H9 (cell line): ENCODE data around the gene EIF3K. TPM values are rescaled to one million over a fixed set of nuclear protein-coding genes. Genes with fewer than 3 reads are reported as not detected.

Experiments used
- DNase-seq: peaks from one replicate; pipeline ENCODE4 v3.0.0-alpha.2; 2017
- H2AFZ ChIP-seq: one replicate; pipeline ENCODE4 v1.6.1; 2013; ENCODE audit warnings: mild to moderate bottlenecking, low read length, control low read depth, moderate library complexity
- H2AK5ac ChIP-seq: 2 replicates; pipeline ENCODE4 v1.6.1; 2013; ENCODE audit warnings: low read length, control low read depth, mixed read lengths; ENCODE audit not compliant: insufficient read length
- H2BK120ac ChIP-seq: one replicate; pipeline ENCODE4 v1.6.1; 2013; ENCODE audit warnings: low read depth, mild to moderate bottlenecking, low read length, control low read depth, inconsistent platforms; ENCODE audit not compliant: poor library complexity, severe bottlenecking
- H2BK12ac ChIP-seq: 2 replicates; pipeline ENCODE4 v1.6.1; 2013; ENCODE audit warnings: low read length, control low read depth, mixed read lengths, low read depth; ENCODE audit not compliant: insufficient read length
- H2BK15ac ChIP-seq: 2 replicates; pipeline ENCODE4 v1.6.1; 2013; ENCODE audit warnings: low read depth, low read length, control low read depth
- H2BK20ac ChIP-seq: one replicate; pipeline ENCODE4 v1.6.1; 2013; ENCODE audit warnings: low read depth, mild to moderate bottlenecking, low read length, control low read depth, inconsistent platforms; ENCODE audit not compliant: poor library complexity, severe bottlenecking
- H2BK5ac ChIP-seq: 2 replicates; pipeline ENCODE4 v1.6.1; 2013; ENCODE audit warnings: low read length, control low read depth, mixed read lengths; ENCODE audit not compliant: insufficient read length
- H3K14ac ChIP-seq: 2 replicates; pipeline ENCODE4 v1.6.1; 2013; ENCODE audit warnings: low read length, control low read depth; ENCODE audit not compliant: insufficient read depth
- H3K18ac ChIP-seq: 2 replicates; pipeline ENCODE4 v1.6.1; 2013; ENCODE audit warnings: low read depth, mild to moderate bottlenecking, mixed read lengths, low read length, control low read depth; ENCODE audit not compliant: insufficient read length
- H3K23ac ChIP-seq: 2 replicates; pipeline ENCODE4 v1.6.1; 2013; ENCODE audit warnings: low read length, control low read depth, mixed read lengths, low read depth; ENCODE audit not compliant: insufficient read length
- H3K23me2 ChIP-seq: 2 replicates; pipeline ENCODE4 v1.6.1; 2013; ENCODE audit warnings: low read depth, mild to moderate bottlenecking, mixed read lengths, low read length, control low read depth; ENCODE audit not compliant: insufficient read length, poor library complexity, severe bottlenecking
- H3K27ac ChIP-seq: 2 replicates; pipeline ENCODE4 v1.5.1; 2013; ENCODE audit warnings: low read length, control low read depth, mixed read lengths, low read depth; ENCODE audit not compliant: insufficient read length
- H3K27me3 ChIP-seq: 2 replicates; pipeline ENCODE4 v1.6.1; 2013; ENCODE audit warnings: low read length, control low read depth, inconsistent platforms; ENCODE audit not compliant: insufficient read depth
- H3K4ac ChIP-seq: 2 replicates; pipeline ENCODE4 v1.6.1; 2013; ENCODE audit warnings: low read depth, mild to moderate bottlenecking, control low read depth, inconsistent platforms, low read length, moderate library complexity
- H3K4me1 ChIP-seq: 2 replicates; pipeline ENCODE4 v1.6.1; 2013; ENCODE audit warnings: low read length, control low read depth, inconsistent platforms; ENCODE audit not compliant: insufficient read depth
- H3K4me2 ChIP-seq: 2 replicates; pipeline ENCODE4 v1.6.1; 2013; ENCODE audit warnings: low read length, control low read depth, mixed read lengths; ENCODE audit not compliant: insufficient read length, insufficient read depth
- H3K56ac ChIP-seq: 2 replicates; pipeline ENCODE4 v1.6.1; 2013; ENCODE audit warnings: low read depth, mild to moderate bottlenecking, mixed read lengths, low read length, control low read depth; ENCODE audit not compliant: insufficient read length
- H3K79me1 ChIP-seq: 2 replicates; pipeline ENCODE4 v1.6.1; 2013; ENCODE audit warnings: low read depth, mild to moderate bottlenecking, moderate library complexity, low read length, control low read depth, inconsistent platforms; ENCODE audit not compliant: insufficient read depth, poor library complexity, severe bottlenecking
- H3K79me2 ChIP-seq: 2 replicates; pipeline ENCODE4 v1.6.1; 2013; ENCODE audit warnings: low read length, control low read depth, inconsistent platforms; ENCODE audit not compliant: insufficient read depth
- H3K9ac ChIP-seq: 2 replicates; pipeline ENCODE4 v1.6.1; 2013; ENCODE audit warnings: low read length, control low read depth, mixed read lengths; ENCODE audit not compliant: insufficient read length; ENCODE audit errors: extremely low read depth
- H3K9me3 ChIP-seq: one replicate; pipeline ENCODE4 v1.6.1; 2013; ENCODE audit warnings: low read depth, low read length, inconsistent platforms; ENCODE audit not compliant: control insufficient read depth
- H3T11ph ChIP-seq: one replicate; pipeline ENCODE4 v1.6.1; 2013; ENCODE audit warnings: mild to moderate bottlenecking, low read length, control low read depth, inconsistent platforms
- H4K20me1 ChIP-seq: one replicate; pipeline ENCODE4 v1.6.1; 2013; ENCODE audit not compliant: control insufficient read depth, insufficient read length, insufficient read depth
- H4K5ac ChIP-seq: 2 replicates; pipeline ENCODE4 v1.6.1; 2013; ENCODE audit warnings: low read depth, mild to moderate bottlenecking, mixed read lengths, low read length, control low read depth; ENCODE audit not compliant: insufficient read length
- H4K8ac ChIP-seq: replicated peaks from 2 replicates; pipeline ENCODE4 v1.6.1; 2013; ENCODE audit warnings: low read length, control low read depth, mixed read lengths, low read depth; ENCODE audit not compliant: insufficient read length
- H4K91ac ChIP-seq: 2 replicates; pipeline ENCODE4 v1.6.1; 2013; ENCODE audit warnings: low read depth, mild to moderate bottlenecking, moderate library complexity, mixed read lengths, low read length, control low read depth; ENCODE audit not compliant: insufficient read length
- H3K27ac Mint-ChIP-seq, 3 experiments: 2 replicates in 2 of 3; 3 replicates in 1 of 3; pipeline ENCODE4 v1.8.0; 2020 to 2021; ENCODE audit warnings: mixed read lengths in 3 of 3, mild to moderate bottlenecking in 1 of 3, moderate library complexity in 1 of 3
- H3K27me3 Mint-ChIP-seq: 2 replicates; pipeline ENCODE4 v1.8.0; 2021; ENCODE audit warnings: low read depth, mild to moderate bottlenecking, moderate library complexity, mixed read lengths
- H3K36me3 Mint-ChIP-seq, 3 experiments: 2 replicates in 2 of 3; 3 replicates in 1 of 3; pipeline ENCODE4 v1.8.0; 2020 to 2021; ENCODE audit warnings: low read depth in 3 of 3, mixed read lengths in 3 of 3; ENCODE audit not compliant: insufficient read depth in 1 of 3
- H3K4me1 Mint-ChIP-seq, 2 experiments: 2 replicates each; pipeline ENCODE4 v1.8.0; 2020; ENCODE audit warnings: mixed read lengths in 2 of 2
- H3K4me3 Mint-ChIP-seq, 2 experiments: 2 replicates in 1 of 2; 3 replicates in 1 of 2; pipeline ENCODE4 v1.8.0; 2020 to 2021; ENCODE audit warnings: mild to moderate bottlenecking in 2 of 2, mixed read lengths in 2 of 2, moderate library complexity in 1 of 2
- H3K9me3 Mint-ChIP-seq, 2 experiments: 2 replicates in 1 of 2; 3 replicates in 1 of 2; pipeline ENCODE4 v1.8.0; 2020; ENCODE audit warnings: mild to moderate bottlenecking in 2 of 2, mixed read lengths in 2 of 2, moderate library complexity in 1 of 2
- CTCF ChIP-seq: fragments of 200-600 bp; sonication (generic); conservative IDR thresholded peaks from 3 replicates; pipeline ENCODE4 v1.8.0; 2021; ENCODE audit warnings: antibody characterized with exemption, mild to moderate bottlenecking
- WGBS: extraction: QIAGEN DNeasy Blood & Tissue Kit; methylation state at CpG from one replicate; pipeline ENCODE4 v1.1.7; 2013; ENCODE audit warnings: missing lambda C conversion rate, low lambda C conversion rate, mixed read lengths; ENCODE audit not compliant: insufficient read length; ENCODE audit errors: extremely low coverage; 5-methylcytosine and 5-hydroxymethylcytosine counted together
- total RNA-seq: library from RNA; stranded (reverse); gene quantifications from 2 replicates; pipeline ENCODE4 v1.2.1, GENCODE V29; 2021

The EIF3K gene
- total RNA-seq, 1 experiment from 2014 or later: 345 TPM

- H4K8ac ChIP-seq: no peak overlapping the region
- peak overlapping the region; percentile 93 for H3K14ac ChIP-seq
- no peak overlapping the region for H2BK20ac ChIP-seq
- no peak for DNase-seq
- no peak overlapping the region for H3K56ac ChIP-seq
- peak overlapping the region; percentile 96 for H3K18ac ChIP-seq
- TF ChIP-seq CTCF: no peak
- H3K9ac ChIP-seq: no peak overlapping the region
- H3K27ac ChIP-seq: peak overlapping the region; percentile 86
- H3K79me1 ChIP-seq: no peaks in the 10 kb centered on the region
- H4K91ac ChIP-seq: peak overlapping the region; percentile 60
- H3K23ac ChIP-seq: no peak overlapping the region
- no peaks in the 10 kb centered on the region for H3K27me3 ChIP-seq
- H3K9me3 Mint-ChIP-seq: peaks cover 0 to 4% of the 10 kb centered on the region in 2 experiments; a peak in 3 of 5 replicates
- H2AK5ac ChIP-seq: peak overlapping the region; percentile 23
- H3K4me3 Mint-ChIP-seq: no peak overlapping the region
- H3K9me3 ChIP-seq: no peaks in the 10 kb centered on the region
- H3K4me1 Mint-ChIP-seq: peaks cover 68 to 77% of the 10 kb centered on the region in 2 experiments
- H3K27ac Mint-ChIP-seq: peak overlapping the region; percentile 97 to 100 (median 98)
- H3K4ac ChIP-seq: peak overlapping the region; percentile 73
- peaks cover 19 to 38% (median 31%) of the 10 kb centered on the region in 3 experiments; a peak in 6 of 7 replicates for H3K36me3 Mint-ChIP-seq
- H3K79me2 ChIP-seq: peaks cover 23% of the 10 kb centered on the region; the same call in 1 of the 2 replicates
- peak overlapping the region; percentile 0 for H3T11ph ChIP-seq
- no peaks in the 10 kb centered on the region for H3K23me2 ChIP-seq
- H2BK15ac ChIP-seq: no peak overlapping the region
- H3K4me2 ChIP-seq: no peak overlapping the region
- peak overlapping the region; percentile 92 for H2BK120ac ChIP-seq
- H3K27me3 Mint-ChIP-seq: no peaks in the 10 kb centered on the region
- peak overlapping the region; percentile 67 for H2BK5ac ChIP-seq
- H3K4me1 ChIP-seq: peaks cover 15% of the 10 kb centered on the region; the same call in 1 of the 2 replicates
- no CpG with 5 or more reads among the region's 11 CpGs for WGBS
- no peak overlapping the region for H2AFZ ChIP-seq
- peak overlapping the region; percentile 41 for H2BK12ac ChIP-seq
- no peak overlapping the region for H4K5ac ChIP-seq
- H4K20me1 ChIP-seq: no peaks in the 10 kb centered on the region
Measured at GRCh38 chr19:38682195-38682867, 63.3 kb downstream of the EIF3K start.
